Activated CD4-positive, alpha-beta T cell treated with anti-CD3 and anti-CD28 coated beads, Interleukin-2, amount 50 U/mL, for 4 hours (primary cell): ENCODE data around the gene BRME1.
A peak's percentile ranks its signal among the peaks of the same experiment; 100 is the strongest.
"Not testable (repeated sequence)": the region's sequence is repeated elsewhere in the genome, so short reads cannot be mapped to it uniquely, and the experiment has no call there.

Source experiments
- DNase-seq, 2 experiments: peaks; one replicate each; pipeline ENCODE4 v3.0.0-alpha.2; 2020

BRME1 gene

GRCh38 chr19:13926010-13926409 is 20.1 kb upstream of the BRME1 start:
- no peak for DNase-seq

GRCh38 chr19:13923194-13923987 is 17.5 kb upstream of the BRME1 start:
- no peak for DNase-seq

GRCh38 chr19:13922118-13922517 is 16.2 kb upstream of the BRME1 start:
- not testable (repeated sequence) for DNase-seq

- DNase-seq: no peak
Measured at GRCh38 chr19:13920940-13921747, 15.2 kb upstream of the BRME1 start.

GRCh38 chr19:13920524-13920923 is 14.6 kb upstream of the BRME1 start:
- no peak for DNase-seq

GRCh38 chr19:13918726-13919411 is 13.0 kb upstream of the BRME1 start:
- no peak for DNase-seq

- no peak for DNase-seq
Measured at GRCh38 chr19:13917888-13918406, 12.0 kb upstream of the BRME1 start.

GRCh38 chr19:13914777-13915176 is 8.9 kb upstream of the BRME1 start:
- DNase-seq: no peak

- no peak for DNase-seq
Measured at GRCh38 chr19:13913352-13913751, 7.4 kb upstream of the BRME1 start.

GRCh38 chr19:13909430-13909829 is 3.5 kb upstream of the BRME1 start:
- DNase-seq: no peak

- DNase-seq: no peak
Measured at GRCh38 chr19:13908674-13909073, 2.8 kb upstream of the BRME1 start.

GRCh38 chr19:13906910-13907309 is 993 bp upstream of the BRME1 start:
- DNase-seq: no peak

GRCh38 chr19:13906521-13906904 is 596 bp upstream of the BRME1 start:
- peak; percentile 18 to 34 for DNase-seq

- no peak for DNase-seq
Measured at GRCh38 chr19:13902993-13903555, 2.8 kb downstream of the BRME1 start.

GRCh38 chr19:13899912-13900584 is 5.9 kb downstream of the BRME1 start:
- DNase-seq: no peak

GRCh38 chr19:13899393-13899792 is 6.5 kb downstream of the BRME1 start:
- no peak for DNase-seq

GRCh38 chr19:13896227-13896626 is 9.7 kb downstream of the BRME1 start:
- no peak for DNase-seq

GRCh38 chr19:13894552-13894951 is 11.4 kb downstream of the BRME1 start:
- no peak for DNase-seq

GRCh38 chr19:13892870-13893269 is 13.0 kb downstream of the BRME1 start:
- DNase-seq: no peak

GRCh38 chr19:13890136-13890535 is 15.8 kb downstream of the BRME1 start:
- no peak for DNase-seq

GRCh38 chr19:13888281-13888680 is 17.6 kb downstream of the BRME1 start:
- DNase-seq: no peak

GRCh38 chr19:13887517-13887916 is 18.4 kb downstream of the BRME1 start:
- DNase-seq: no peak
